Measurements from ENCODE around the gene PODXL. TPM values are rescaled to one million over a fixed set of nuclear protein-coding genes. Genes with fewer than 3 reads are reported as not detected.

The PODXL gene
- total RNA-seq, 1 experiment from 2014 or later, result 37.5 TPM

DNA sequence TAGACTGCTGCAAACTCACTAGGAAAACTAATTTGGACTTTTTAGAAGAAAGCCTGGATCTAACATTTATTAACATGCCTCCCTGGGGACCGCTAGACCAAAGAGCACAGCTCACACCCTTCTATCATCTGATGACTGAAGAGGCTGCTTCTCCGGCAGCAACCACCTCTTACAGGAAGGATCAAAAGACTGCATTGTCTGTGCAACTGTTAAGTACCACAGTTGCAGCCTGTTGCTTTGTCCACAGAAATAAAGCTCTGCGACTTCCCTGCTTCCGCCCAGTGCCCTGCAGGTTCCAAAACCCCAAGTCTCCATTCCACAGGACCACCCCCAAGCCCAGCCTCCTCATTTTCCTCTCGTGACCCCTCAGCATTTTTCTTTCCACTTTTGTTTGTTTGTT lies 14.0 kb upstream of the PODXL start:
- intact Hi-C loops (cut with micrococcal nuclease), result no loop called here
- Histone ChIP-seq H3K27me3 (ENCODE audit: insufficient read depth, low read length) (no peaks in the 10 kb centered on the region), H3K4me3 (replicated peaks in 1 of 2; ENCODE audit: low read depth in 1 of 2, low read length in 2 of 2) (no peak overlapping the region), H3K9me3 (ENCODE audit: control insufficient read depth in 1 of 2, insufficient read depth in 1 of 2, low read depth in 1 of 2, low read length in 2 of 2) (no peaks in the 10 kb centered on the region), H3K79me2 (ENCODE audit: insufficient read depth, low read length) (no peaks in the 10 kb centered on the region), H4K20me1 (ENCODE audit: insufficient read depth) (no peaks in the 10 kb centered on the region), H3K36me3 (ENCODE audit: control insufficient read depth in 1 of 2, insufficient read depth in 2 of 2, low read length in 2 of 2) (no peaks in the 10 kb centered on the region), H3K9ac (ENCODE audit: low read length) (no peak overlapping the region), H3K4me2 (ENCODE audit: low read length) (no peak overlapping the region), H3K4me1 (ENCODE audit: control insufficient read depth in 1 of 2, insufficient read depth in 2 of 2, low read length in 2 of 2) (no peaks in the 10 kb centered on the region), H3K27ac (ENCODE audit: low read depth, low read length) (no peak overlapping the region), H2AFZ (ENCODE audit: low read depth, low read length, poor library complexity, severe bottlenecking) (no peak overlapping the region), H3K9me2 (ENCODE audit: insufficient read depth) (no peaks in the 10 kb centered on the region)
- ChIA-PET CTCF (no interaction called here), RAD21 (ENCODE audit: low non-redundant PET in 1 of 2, low total read pairs in 2 of 2, uncharacterized antibody in 2 of 2, unreplicated experiment in 2 of 2) (no interaction called here), POLR2A (no interaction called here)
- DNase-seq (ENCODE audit: low read depth, low spot score) (no peak), ATAC-seq (no peak)
- BruUV-seq (replicated peaks), result no TSS peak
- TF ChIP-seq, protein P1, sequence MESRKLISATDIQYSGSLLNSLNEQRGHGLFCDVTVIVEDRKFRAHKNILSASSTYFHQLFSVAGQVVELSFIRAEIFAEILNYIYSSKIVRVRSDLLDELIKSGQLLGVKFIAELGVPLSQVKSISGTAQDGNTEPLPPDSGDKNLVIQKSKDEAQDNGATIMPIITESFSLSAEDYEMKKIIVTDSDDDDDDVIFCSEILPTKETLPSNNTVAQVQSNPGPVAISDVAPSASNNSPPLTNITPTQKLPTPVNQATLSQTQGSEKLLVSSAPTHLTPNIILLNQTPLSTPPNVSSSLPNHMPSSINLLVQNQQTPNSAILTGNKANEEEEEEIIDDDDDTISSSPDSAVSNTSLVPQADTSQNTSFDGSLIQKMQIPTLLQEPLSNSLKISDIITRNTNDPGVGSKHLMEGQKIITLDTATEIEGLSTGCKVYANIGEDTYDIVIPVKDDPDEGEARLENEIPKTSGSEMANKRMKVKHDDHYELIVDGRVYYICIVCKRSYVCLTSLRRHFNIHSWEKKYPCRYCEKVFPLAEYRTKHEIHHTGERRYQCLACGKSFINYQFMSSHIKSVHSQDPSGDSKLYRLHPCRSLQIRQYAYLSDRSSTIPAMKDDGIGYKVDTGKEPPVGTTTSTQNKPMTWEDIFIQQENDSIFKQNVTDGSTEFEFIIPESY (IDR thresholded peaks at IDR 0.05; ENCODE audit: extremely low read depth, insufficient replicate concordance, low read length), result no peak
- TF ChIP-seq, protein P2, sequence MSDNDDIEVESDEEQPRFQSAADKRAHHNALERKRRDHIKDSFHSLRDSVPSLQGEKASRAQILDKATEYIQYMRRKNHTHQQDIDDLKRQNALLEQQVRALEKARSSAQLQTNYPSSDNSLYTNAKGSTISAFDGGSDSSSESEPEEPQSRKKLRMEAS (IDR thresholded peaks at IDR 0.05), result no peak
- TF ChIP-seq CBX3 (IDR thresholded peaks at IDR 0.05; ENCODE audit: low read depth) (no peak), ELF1 (IDR thresholded peaks at IDR 0.05; ENCODE audit: borderline replicate concordance, low read depth) (no peak)
- TF ChIP-seq, protein P3, sequence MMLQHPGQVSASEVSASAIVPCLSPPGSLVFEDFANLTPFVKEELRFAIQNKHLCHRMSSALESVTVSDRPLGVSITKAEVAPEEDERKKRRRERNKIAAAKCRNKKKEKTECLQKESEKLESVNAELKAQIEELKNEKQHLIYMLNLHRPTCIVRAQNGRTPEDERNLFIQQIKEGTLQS (IDR thresholded peaks at IDR 0.05), result no peak

DNA sequence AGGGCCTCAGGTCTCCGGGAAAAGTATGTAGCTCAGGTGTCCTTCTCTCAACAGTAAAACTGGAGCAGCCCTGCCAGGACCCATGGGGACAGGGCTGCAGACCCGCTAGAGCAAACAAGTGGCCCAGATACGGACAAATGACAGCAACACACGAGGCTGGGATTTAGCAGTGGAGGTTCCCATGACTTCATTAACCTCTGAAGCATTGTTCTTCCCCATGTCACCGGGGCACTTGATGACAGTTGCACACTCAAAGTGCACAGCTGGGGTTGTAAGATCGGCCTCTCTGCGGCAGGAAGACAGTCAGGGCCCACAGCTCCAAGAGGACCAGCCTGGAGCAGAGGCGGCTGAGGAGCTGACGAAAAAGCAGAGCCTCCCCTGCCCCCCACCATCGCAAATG lies 12.5 kb upstream of the PODXL start:
- no peak for ATAC-seq
- ChIA-PET RAD21 (ENCODE audit: low non-redundant PET in 1 of 2, low total read pairs in 2 of 2, uncharacterized antibody in 2 of 2, unreplicated experiment in 2 of 2) (no interaction called here), CTCF (no interaction called here), POLR2A (no interaction called here)
- no peak for DNase-seq (ENCODE audit: low read depth, low spot score)
- no peaks in the 10 kb centered on the region for H3K9me3 ChIP-seq (ENCODE audit: control insufficient read depth in 1 of 2, insufficient read depth in 1 of 2, low read depth in 1 of 2, low read length in 2 of 2)
- H4K20me1 ChIP-seq (ENCODE audit: insufficient read depth), result no peaks in the 10 kb centered on the region
- no peak overlapping the region for H2AFZ ChIP-seq (ENCODE audit: low read depth, low read length, poor library complexity, severe bottlenecking)
- H3K4me1 ChIP-seq (ENCODE audit: control insufficient read depth in 1 of 2, insufficient read depth in 2 of 2, low read length in 2 of 2), result no peaks in the 10 kb centered on the region
- no peak overlapping the region for H3K27ac ChIP-seq (ENCODE audit: low read depth, low read length)
- H3K9me2 ChIP-seq (ENCODE audit: insufficient read depth), result no peaks in the 10 kb centered on the region
- H3K4me2 ChIP-seq (ENCODE audit: low read length), result no peak overlapping the region
- H3K27me3 ChIP-seq (ENCODE audit: insufficient read depth, low read length), result no peaks in the 10 kb centered on the region
- no peaks in the 10 kb centered on the region for H3K36me3 ChIP-seq (ENCODE audit: control insufficient read depth in 1 of 2, insufficient read depth in 2 of 2, low read length in 2 of 2)
- H3K9ac ChIP-seq (ENCODE audit: low read length), result no peak overlapping the region
- no peaks in the 10 kb centered on the region for H3K79me2 ChIP-seq (ENCODE audit: insufficient read depth, low read length)
- no peak overlapping the region for H3K4me3 ChIP-seq (replicated peaks in 1 of 2; ENCODE audit: low read depth in 1 of 2, low read length in 2 of 2)
- intact Hi-C loops (cut with micrococcal nuclease), result no loop called here
- TF ChIP-seq YY1 (IDR thresholded peaks at IDR 0.05; ENCODE audit: extremely low read depth, insufficient replicate concordance, low read depth, low read length), result no peak
- TF ChIP-seq, protein P3 (IDR thresholded peaks at IDR 0.05), result no peak
- no peak for TF ChIP-seq EGR1 (IDR thresholded peaks at IDR 0.05; ENCODE audit: low read depth)
- no peak for TF ChIP-seq ELF1 (IDR thresholded peaks at IDR 0.05; ENCODE audit: borderline replicate concordance, low read depth)
- TF ChIP-seq, protein P4, sequence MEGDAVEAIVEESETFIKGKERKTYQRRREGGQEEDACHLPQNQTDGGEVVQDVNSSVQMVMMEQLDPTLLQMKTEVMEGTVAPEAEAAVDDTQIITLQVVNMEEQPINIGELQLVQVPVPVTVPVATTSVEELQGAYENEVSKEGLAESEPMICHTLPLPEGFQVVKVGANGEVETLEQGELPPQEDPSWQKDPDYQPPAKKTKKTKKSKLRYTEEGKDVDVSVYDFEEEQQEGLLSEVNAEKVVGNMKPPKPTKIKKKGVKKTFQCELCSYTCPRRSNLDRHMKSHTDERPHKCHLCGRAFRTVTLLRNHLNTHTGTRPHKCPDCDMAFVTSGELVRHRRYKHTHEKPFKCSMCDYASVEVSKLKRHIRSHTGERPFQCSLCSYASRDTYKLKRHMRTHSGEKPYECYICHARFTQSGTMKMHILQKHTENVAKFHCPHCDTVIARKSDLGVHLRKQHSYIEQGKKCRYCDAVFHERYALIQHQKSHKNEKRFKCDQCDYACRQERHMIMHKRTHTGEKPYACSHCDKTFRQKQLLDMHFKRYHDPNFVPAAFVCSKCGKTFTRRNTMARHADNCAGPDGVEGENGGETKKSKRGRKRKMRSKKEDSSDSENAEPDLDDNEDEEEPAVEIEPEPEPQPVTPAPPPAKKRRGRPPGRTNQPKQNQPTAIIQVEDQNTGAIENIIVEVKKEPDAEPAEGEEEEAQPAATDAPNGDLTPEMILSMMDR (IDR thresholded peaks at IDR 0.05 in 2 of 3, conservative IDR thresholded peaks at IDR 0.05 in 1 of 3; ENCODE audit: borderline replicate concordance in 1 of 3, insufficient read depth in 1 of 3, low read depth in 2 of 3, low read length in 2 of 3), result no peak
- no peak for TF ChIP-seq EZH2phosphoT487 (IDR thresholded peaks at IDR 0.05; ENCODE audit: borderline replicate concordance)
- TF ChIP-seq ZFX (IDR thresholded peaks at IDR 0.05), result no peak
- no TSS peak for BruUV-seq (replicated peaks)

Measured in HCT116 (cell line).